Endothelial cell of umbilical vein (primary cell): ENCODE measurements around the gene MRPL57. TPM values are rescaled to one million over a fixed set of nuclear protein-coding genes. Genes with fewer than 3 reads are reported as not detected.

ENCODE experiments used
- BruUV-seq: library from RNA; stranded (reverse); fragments of 400-500 nt; replicated peaks from 2 replicates; lab custom pipeline; 2021; lab: Mats Ljungman, UMichigan
- CTCF ChIA-PET: fragments of 300-600, 350-600 bp; sonication (Branson Sonifier 250); formaldehyde crosslinking; loops from one replicate; lab custom pipeline; 2021; ENCODE audit warnings: antibody characterized with exemption, inconsistent platforms; lab: Charles Lee
- POLR2A ChIA-PET: fragments of 300-600, 350-600 bp; sonication (Branson Sonifier 250); formaldehyde crosslinking; loops from one replicate; lab custom pipeline; 2021; ENCODE audit warnings: antibody characterized with exemption, inconsistent platforms; lab: Charles Lee
- DNase-seq: peaks from one replicate; pipeline ENCODE4 v3.0.0-alpha.2; 2011; ENCODE audit warnings: low read depth, low spot score
- FAIRE-seq: peaks from 2 replicates; lab custom pipeline; 2011; peaks lifted over from hg19 to GRCh38; lab: Jason Lieb, UNC
- H2AFZ ChIP-seq: 2 replicates; pipeline ENCODE4 v1.6.0; 2012; ENCODE audit warnings: low read depth, low read length, control low read depth, inconsistent platforms
- H3K27ac ChIP-seq: 2 replicates; pipeline ENCODE4 v1.5.1; 2011; ENCODE audit warnings: low read depth, mild to moderate bottlenecking, control low read depth, low read length, moderate library complexity; ENCODE audit not compliant: insufficient read depth
- H3K27me3 ChIP-seq, 2 experiments: 2 replicates each; pipeline versions ENCODE4 v1.6.0 to v1.6.1; 2011; ENCODE audit warnings: low read length in 2 of 2, mixed read lengths in 1 of 2; ENCODE audit not compliant: control insufficient read depth in 2 of 2, insufficient read depth in 2 of 2
- H3K36me3 ChIP-seq, 2 experiments: 2 replicates in 1 of 2; 3 replicates in 1 of 2; pipeline ENCODE4 v1.5.1; 2011; ENCODE audit warnings: low read length in 2 of 2, mild to moderate bottlenecking in 1 of 2, moderate library complexity in 1 of 2; ENCODE audit not compliant: control insufficient read depth in 2 of 2, insufficient read depth in 2 of 2; ENCODE audit errors: extremely low read depth in 1 of 2
- H3K4me1 ChIP-seq: 3 replicates; pipeline ENCODE4 v1.5.1; 2011; ENCODE audit warnings: mild to moderate bottlenecking, low read length; ENCODE audit not compliant: control insufficient read depth, insufficient read depth; ENCODE audit errors: extremely low read depth
- H3K4me2 ChIP-seq: 2 replicates; pipeline ENCODE4 v1.6.1; 2011; ENCODE audit warnings: low read length, control low read depth, mixed read lengths; ENCODE audit not compliant: insufficient read depth
- H3K4me3 ChIP-seq, 3 experiments: fragments of 200-600 bp in 1 of 3; sonication (generic), shearing (Covaris generic) in 1 of 3; replicated peaks in 1 of 3; 2 replicates each; pipeline ENCODE4 v1.5.1; 2011 to 2016; ENCODE audit warnings: control low read depth in 3 of 3, low read length in 3 of 3, mild to moderate bottlenecking in 2 of 3, inconsistent platforms in 1 of 3, low read depth in 1 of 3, moderate library complexity in 1 of 3; ENCODE audit not compliant: insufficient read depth in 1 of 3
- H3K79me2 ChIP-seq: 2 replicates; pipeline ENCODE4 v1.6.0; 2012; ENCODE audit warnings: low read length, inconsistent platforms; ENCODE audit not compliant: control insufficient read depth, insufficient read depth
- H3K9ac ChIP-seq: replicated peaks from 2 replicates; pipeline ENCODE3; 2011; ENCODE audit warnings: low read length, control low read depth; ENCODE audit not compliant: insufficient read depth; ENCODE audit errors: extremely low read depth
- H3K9me1 ChIP-seq: replicated peaks from 3 replicates; pipeline ENCODE4 v1.6.0; 2011; ENCODE audit warnings: mild to moderate bottlenecking, low read length; ENCODE audit not compliant: control insufficient read depth, insufficient read depth; ENCODE audit errors: extremely low read depth
- H3K9me3 ChIP-seq: replicated peaks from 2 replicates; pipeline ENCODE4 v1.5.1; 2012; ENCODE audit warnings: low read length, inconsistent platforms; ENCODE audit not compliant: control insufficient read depth, insufficient read depth
- H4K20me1 ChIP-seq: replicated peaks from 2 replicates; pipeline ENCODE3; 2011; ENCODE audit warnings: mild to moderate bottlenecking, low read length; ENCODE audit not compliant: control insufficient read depth, insufficient read depth; ENCODE audit errors: extremely low read depth
- EZH2 ChIP-seq: IDR thresholded peaks from 2 replicates; pipeline ENCODE4 v1.6.1; 2012; ENCODE audit warnings: borderline replicate concordance, low read depth, mild to moderate bottlenecking, moderate library complexity, low read length, inconsistent platforms; ENCODE audit not compliant: severe bottlenecking
- FOS ChIP-seq: IDR thresholded peaks from 2 replicates; pipeline ENCODE4 v1.6.1; 2011; ENCODE audit warnings: mild to moderate bottlenecking, low read length, moderate library complexity, borderline replicate concordance; ENCODE audit not compliant: insufficient read depth
- GATA2 ChIP-seq: IDR thresholded peaks from 2 replicates; pipeline ENCODE4 v1.7.0; 2011; ENCODE audit warnings: low read depth, mild to moderate bottlenecking, moderate library complexity, mixed read lengths, low read length; ENCODE audit not compliant: insufficient read length, insufficient read depth
- JUN ChIP-seq: IDR thresholded peaks from 2 replicates; pipeline ENCODE4 v1.6.1; 2011; ENCODE audit warnings: borderline replicate concordance, low read depth; ENCODE audit not compliant: insufficient read length, insufficient read depth
- MYC ChIP-seq: IDR thresholded peaks from one replicate; pipeline ENCODE4 v1.6.1; 2011; ENCODE audit warnings: mild to moderate bottlenecking, low read depth, low read length
- POLR2A ChIP-seq: IDR thresholded peaks from 2 replicates; pipeline ENCODE4 v1.6.1; 2012; ENCODE audit warnings: low read depth, mild to moderate bottlenecking, control low read depth, low read length
- POLR2AphosphoS5 ChIP-seq: IDR thresholded peaks from 2 replicates; pipeline ENCODE4 v1.6.1; 2012; ENCODE audit warnings: low read depth, mild to moderate bottlenecking, control low read depth, low read length, moderate library complexity; ENCODE audit not compliant: insufficient read depth
- dilution Hi-C: fragments of 300-500 bp; cut with MboI; formaldehyde crosslinking; loops from one replicate; pipeline ENCODE4 v1.15.0; 2019; ENCODE audit warnings: low sequenced_read_pairs; ENCODE audit not compliant: extremely low pct_ligation_motif_present
- intact Hi-C: fragments of 100-400 bp; cut with micrococcal nuclease; formaldehyde crosslinking; loops from one replicate; pipeline ENCODE4 v1.10.0; 2022
- polyA plus RNA-seq, 4 experiments: library from polyadenylated mRNA; depleted of rRNA in 3 of 4; stranded (reverse) in 3 of 4; unstranded in 1 of 4; fragments of >200 nt; gene quantifications; 2 replicates each; pipeline versions ENCODE4 v1.2.1 to v1.2.3, GENCODE V29; 2011 to 2012; ENCODE audit warnings: missing spikeins in 1 of 4
- total RNA-seq: library from RNA; stranded (reverse); gene quantifications from 2 replicates; pipeline ENCODE4 v1.2.3, GENCODE V29; 2021
- TF ChIP-seq, protein P1 (sequence below): IDR thresholded peaks from 2 replicates; pipeline ENCODE4 v1.6.1; 2011; ENCODE audit not compliant: insufficient read depth, insufficient read length
- TF ChIP-seq, protein P2 (sequence below), 2 donors: IDR thresholded peaks; 1 replicate in 1 of 2; 2 replicates in 1 of 2; pipeline ENCODE4 v1.5.1; 2011; ENCODE audit warnings: low read length in 2 of 2, mild to moderate bottlenecking in 2 of 2, moderate library complexity in 2 of 2, control low read depth in 1 of 2, inconsistent platforms in 1 of 2, low read depth in 1 of 2; ENCODE audit not compliant: insufficient read depth in 1 of 2; ENCODE audit errors: extremely low read depth in 1 of 2

The MRPL57 gene
- total and polyA plus RNA-seq, 2 donors (not counting 3 experiments of a cell fraction or from before 2014, with no cell fraction given) = 17.7 to 23.1 TPM

DNA sequence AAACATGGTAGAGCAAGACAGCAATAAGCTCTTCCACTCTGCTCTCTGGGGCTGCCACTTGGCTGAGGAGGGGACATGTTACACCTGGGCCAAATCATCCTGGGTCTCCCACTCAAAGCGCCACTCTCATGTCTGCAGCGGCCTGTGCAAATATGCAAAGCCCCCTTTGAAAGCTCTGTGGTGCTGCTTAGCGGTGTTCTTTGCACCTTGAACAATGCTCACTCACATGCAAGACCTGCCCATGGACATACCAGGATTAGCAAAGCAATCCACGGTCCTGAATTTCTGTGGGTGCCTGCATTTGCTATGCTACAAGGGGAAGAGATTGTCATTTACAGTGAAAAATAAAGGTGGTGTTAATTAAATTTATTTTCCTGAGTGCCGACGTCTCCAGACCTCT lies 48.6 kb downstream of the MRPL57 start:
- Histone ChIP-seq H3K9ac (no peak overlapping the region), H3K27ac (no peak overlapping the region), H4K20me1 (no peaks in the 10 kb centered on the region), H3K4me2 (no peak overlapping the region), H3K9me1 (no peaks in the 10 kb centered on the region), H3K36me3 (no peaks in the 10 kb centered on the region), H2AFZ (no peak overlapping the region), H3K4me1 (no peaks in the 10 kb centered on the region), H3K9me3 (no peaks in the 10 kb centered on the region), H3K27me3 (peaks cover 0 to 3% of the 10 kb centered on the region in 2 experiments), H3K4me3 (no peak overlapping the region), H3K79me2 (no peaks in the 10 kb centered on the region)
- BruUV-seq = no TSS peak
- dilution Hi-C loops = no loop called here
- intact Hi-C loops = no loop called here
- TF ChIP-seq MYC = no peak
- ChIA-PET POLR2A (no interaction called here), CTCF (no interaction called here)
- DNase-seq (no peak), FAIRE-seq (no peak)

DNA sequence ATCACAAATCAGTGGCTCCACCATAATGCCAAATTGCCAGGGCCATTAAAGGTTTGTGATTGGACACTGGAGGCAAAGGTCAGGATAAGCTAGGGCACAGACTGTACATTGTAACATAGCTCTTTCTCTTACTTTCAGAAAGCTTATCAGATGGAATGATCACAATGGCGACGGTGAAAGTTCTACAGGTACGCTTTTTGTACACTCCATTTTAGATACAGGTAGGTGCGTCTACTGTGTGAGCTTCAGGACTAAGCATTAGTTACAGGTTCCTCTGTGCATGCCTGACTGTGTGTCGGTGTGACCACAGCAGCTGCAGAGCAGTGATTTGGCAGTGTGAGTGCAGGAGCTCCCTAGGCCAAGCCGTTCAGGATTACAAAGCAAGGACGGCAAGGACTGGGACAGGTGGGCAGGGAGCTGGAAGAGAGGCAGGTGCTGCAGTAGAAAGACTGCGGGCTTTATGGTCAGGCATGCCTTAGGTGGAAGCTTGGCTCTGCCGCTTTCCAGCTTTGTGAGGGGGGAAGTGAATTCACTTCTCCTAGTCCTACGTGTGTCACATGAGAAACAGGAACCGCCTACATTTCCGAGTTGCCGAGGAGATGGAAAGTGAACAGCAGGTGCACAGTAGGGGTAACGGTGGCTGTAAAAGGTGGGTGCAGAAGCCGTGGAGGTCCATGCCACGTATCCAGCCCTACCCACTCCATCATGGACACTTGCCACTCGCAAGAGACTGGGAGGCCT lies 49.6 kb downstream of the MRPL57 start:
- intact Hi-C loops = no loop called here
- no peak overlapping the region for H3K27ac ChIP-seq
- H3K4me1 ChIP-seq = no peaks in the 10 kb centered on the region
- TF ChIP-seq, protein P1, sequence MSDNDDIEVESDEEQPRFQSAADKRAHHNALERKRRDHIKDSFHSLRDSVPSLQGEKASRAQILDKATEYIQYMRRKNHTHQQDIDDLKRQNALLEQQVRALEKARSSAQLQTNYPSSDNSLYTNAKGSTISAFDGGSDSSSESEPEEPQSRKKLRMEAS = no peak
- TF ChIP-seq EZH2 (no peak), JUN (no peak), POLR2A (no peak), MYC (no peak), POLR2AphosphoS5 (no peak), FOS (no peak), GATA2 (no peak)
- TF ChIP-seq, protein P2, sequence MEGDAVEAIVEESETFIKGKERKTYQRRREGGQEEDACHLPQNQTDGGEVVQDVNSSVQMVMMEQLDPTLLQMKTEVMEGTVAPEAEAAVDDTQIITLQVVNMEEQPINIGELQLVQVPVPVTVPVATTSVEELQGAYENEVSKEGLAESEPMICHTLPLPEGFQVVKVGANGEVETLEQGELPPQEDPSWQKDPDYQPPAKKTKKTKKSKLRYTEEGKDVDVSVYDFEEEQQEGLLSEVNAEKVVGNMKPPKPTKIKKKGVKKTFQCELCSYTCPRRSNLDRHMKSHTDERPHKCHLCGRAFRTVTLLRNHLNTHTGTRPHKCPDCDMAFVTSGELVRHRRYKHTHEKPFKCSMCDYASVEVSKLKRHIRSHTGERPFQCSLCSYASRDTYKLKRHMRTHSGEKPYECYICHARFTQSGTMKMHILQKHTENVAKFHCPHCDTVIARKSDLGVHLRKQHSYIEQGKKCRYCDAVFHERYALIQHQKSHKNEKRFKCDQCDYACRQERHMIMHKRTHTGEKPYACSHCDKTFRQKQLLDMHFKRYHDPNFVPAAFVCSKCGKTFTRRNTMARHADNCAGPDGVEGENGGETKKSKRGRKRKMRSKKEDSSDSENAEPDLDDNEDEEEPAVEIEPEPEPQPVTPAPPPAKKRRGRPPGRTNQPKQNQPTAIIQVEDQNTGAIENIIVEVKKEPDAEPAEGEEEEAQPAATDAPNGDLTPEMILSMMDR (IDR thresholded peaks at IDR 0.05; ENCODE audit: extremely low read depth in 1 of 2, insufficient read depth in 1 of 2, low read depth in 1 of 2, low read length in 2 of 2) = no peak
- H3K27me3 ChIP-seq = peaks cover 0 to 3% of the 10 kb centered on the region in 2 experiments
- dilution Hi-C loops = no loop called here
- FAIRE-seq (peak; percentile 72), DNase-seq (no peak)
- no peak overlapping the region for H3K4me3 ChIP-seq
- H4K20me1 ChIP-seq = no peaks in the 10 kb centered on the region
- H3K79me2 ChIP-seq = no peaks in the 10 kb centered on the region
- H3K9me3 ChIP-seq = no peaks in the 10 kb centered on the region
- ChIA-PET CTCF (no interaction called here), POLR2A (no interaction called here)
- H3K9me1 ChIP-seq = no peaks in the 10 kb centered on the region
- H2AFZ ChIP-seq = no peak overlapping the region
- H3K9ac ChIP-seq = no peak overlapping the region
- no peak overlapping the region for H3K4me2 ChIP-seq
- BruUV-seq = no TSS peak
- no peaks in the 10 kb centered on the region for H3K36me3 ChIP-seq
